GM12892 (cell line): ENCODE results near the gene PLVAP.
A peak's percentile ranks its signal among the peaks of the same experiment; 100 is the strongest.

Experiments
- DNase-seq: peaks from one replicate; pipeline ENCODE4 v3.0.0; 2011; ENCODE audit not compliant: insufficient read length
- FAIRE-seq: peaks from 2 replicates; lab custom pipeline; 2011; peaks lifted over from hg19 to GRCh38; lab: Jason Lieb, UNC
- POLR2A ChIP-seq: IDR thresholded peaks from 2 replicates; pipeline ENCODE4 v1.6.1; 2011; ENCODE audit warnings: low read depth, low read length, control low read depth
- POLR2AphosphoS5 ChIP-seq: IDR thresholded peaks from 2 replicates; pipeline ENCODE4 v1.6.1; 2011; ENCODE audit warnings: low read depth, low read length, control low read depth
- TAF1 ChIP-seq: IDR thresholded peaks from 2 replicates; pipeline ENCODE4 v1.6.1; 2011; ENCODE audit warnings: low read depth, mild to moderate bottlenecking, control low read depth, low read length, borderline replicate concordance

PLVAP gene

GRCh38 chr19:17393914-17394313 lies 16.8 kb upstream of the PLVAP start, which contains the start of gene CCDC194:
Gene CCDC194 (minus strand): TSS chr19:17394196. CDS start chr19:17394158, 38 bp downstream.
- FAIRE-seq (no peak), DNase-seq (no peak)
- TF ChIP-seq TAF1 = no peak
- TF ChIP-seq POLR2AphosphoS5 = no peak; the same call in 1 of the 2 replicates
- TF ChIP-seq POLR2A = no peak

- no peak for FAIRE-seq
- no peak for DNase-seq
- no peak for TF ChIP-seq TAF1
- TF ChIP-seq POLR2A = no peak
- TF ChIP-seq POLR2AphosphoS5 = no peak
Observed at GRCh38 chr19:17393002-17393401, 15.9 kb upstream of the PLVAP start.

GRCh38 chr19:17391371-17392151 lies 14.4 kb upstream of the PLVAP start:
- no peak for DNase-seq
- no peak for FAIRE-seq
- TF ChIP-seq POLR2AphosphoS5 (no peak), POLR2A (no peak), TAF1 (no peak)

GRCh38 chr19:17390665-17391370 lies 13.7 kb upstream of the PLVAP start:
- DNase-seq = peak; percentile 96
- peak; percentile 98 for FAIRE-seq
- TF ChIP-seq POLR2AphosphoS5 (no peak), TAF1 (no peak), POLR2A (no peak)

- TF ChIP-seq POLR2A (no peak), TAF1 (no peak), POLR2AphosphoS5 (no peak)
- DNase-seq = no peak
Observed at GRCh38 chr19:17389957-17390664, 13.0 kb upstream of the PLVAP start.

GRCh38 chr19:17389288-17389687 lies 12.1 kb upstream of the PLVAP start:
- no peak for FAIRE-seq
- TF ChIP-seq POLR2A (no peak), POLR2AphosphoS5 (no peak), TAF1 (no peak)
- no peak for DNase-seq

More at GRCh38 chr19:17389957-17390664, 13.0 kb upstream of the PLVAP start:
- FAIRE-seq = no peak

- DNase-seq = peak; percentile 65
- peak; percentile 84 for FAIRE-seq
- TF ChIP-seq TAF1 (no peak), POLR2AphosphoS5 (no peak)
Observed at GRCh38 chr19:17385878-17386611, 8.9 kb upstream of the PLVAP start.

- TF ChIP-seq TAF1 (no peak), POLR2A (no peak)
- FAIRE-seq (no peak), DNase-seq (no peak)
Observed at GRCh38 chr19:17380426-17381138, 3.4 kb upstream of the PLVAP start.

- DNase-seq = no peak
- FAIRE-seq = no peak
- TF ChIP-seq POLR2A (no peak), TAF1 (no peak), POLR2AphosphoS5 (no peak)
Observed at GRCh38 chr19:17379221-17379631, 2.1 kb upstream of the PLVAP start.

- no peak for FAIRE-seq
- TF ChIP-seq TAF1 (no peak), POLR2AphosphoS5 (no peak), POLR2A (no peak)
- DNase-seq = no peak
Observed at GRCh38 chr19:17378271-17378670, 1.1 kb upstream of the PLVAP start.
